Measurements from ENCODE around the gene RMND1. TPM values are rescaled to one million over a fixed set of nuclear protein-coding genes. Genes with fewer than 3 reads are reported as not detected.
A peak's percentile ranks its signal among the peaks of the same experiment; 100 is the strongest.

Gene RMND1
- total RNA-seq, 3 donors from 2014 or later, result 16.5 to 25.6 (median 21.0) TPM

DNA sequence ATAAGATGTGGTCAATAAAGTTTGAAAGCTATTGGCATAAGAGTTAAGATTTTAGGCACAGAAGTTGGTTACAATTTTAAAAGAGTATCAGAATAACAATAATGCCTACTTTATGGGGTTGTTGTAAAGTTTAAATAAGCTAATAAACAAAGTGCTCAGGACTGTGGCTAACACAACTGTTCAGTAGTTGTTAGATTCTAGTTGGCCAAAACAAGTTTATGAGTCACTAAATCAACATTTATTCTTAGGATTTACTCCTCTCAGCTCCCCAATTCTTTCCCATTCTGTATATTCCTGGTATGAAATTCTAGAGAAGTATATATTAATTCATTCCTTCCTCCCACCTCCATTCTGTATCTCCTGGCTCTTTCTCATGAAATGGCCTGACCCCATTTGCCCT lies 14.5 kb downstream of the RMND1 start:
- Histone ChIP-seq H3K4me3 (no peak overlapping the region), H3K36me3 (ENCODE audit: low read depth) (no peaks in the 10 kb centered on the region), H3K4me1 (ENCODE audit: low read depth) (peaks cover 12% of the 10 kb centered on the region), H3K9me3 (no peaks in the 10 kb centered on the region)
- intact Hi-C loops (cut with DNase I, micrococcal nuclease), result no loop called here
- no peak for DNase-seq
- TF ChIP-seq, protein P1, sequence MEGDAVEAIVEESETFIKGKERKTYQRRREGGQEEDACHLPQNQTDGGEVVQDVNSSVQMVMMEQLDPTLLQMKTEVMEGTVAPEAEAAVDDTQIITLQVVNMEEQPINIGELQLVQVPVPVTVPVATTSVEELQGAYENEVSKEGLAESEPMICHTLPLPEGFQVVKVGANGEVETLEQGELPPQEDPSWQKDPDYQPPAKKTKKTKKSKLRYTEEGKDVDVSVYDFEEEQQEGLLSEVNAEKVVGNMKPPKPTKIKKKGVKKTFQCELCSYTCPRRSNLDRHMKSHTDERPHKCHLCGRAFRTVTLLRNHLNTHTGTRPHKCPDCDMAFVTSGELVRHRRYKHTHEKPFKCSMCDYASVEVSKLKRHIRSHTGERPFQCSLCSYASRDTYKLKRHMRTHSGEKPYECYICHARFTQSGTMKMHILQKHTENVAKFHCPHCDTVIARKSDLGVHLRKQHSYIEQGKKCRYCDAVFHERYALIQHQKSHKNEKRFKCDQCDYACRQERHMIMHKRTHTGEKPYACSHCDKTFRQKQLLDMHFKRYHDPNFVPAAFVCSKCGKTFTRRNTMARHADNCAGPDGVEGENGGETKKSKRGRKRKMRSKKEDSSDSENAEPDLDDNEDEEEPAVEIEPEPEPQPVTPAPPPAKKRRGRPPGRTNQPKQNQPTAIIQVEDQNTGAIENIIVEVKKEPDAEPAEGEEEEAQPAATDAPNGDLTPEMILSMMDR (IDR thresholded peaks at IDR 0.05), result no peak
- no peak for ATAC-seq

DNA sequence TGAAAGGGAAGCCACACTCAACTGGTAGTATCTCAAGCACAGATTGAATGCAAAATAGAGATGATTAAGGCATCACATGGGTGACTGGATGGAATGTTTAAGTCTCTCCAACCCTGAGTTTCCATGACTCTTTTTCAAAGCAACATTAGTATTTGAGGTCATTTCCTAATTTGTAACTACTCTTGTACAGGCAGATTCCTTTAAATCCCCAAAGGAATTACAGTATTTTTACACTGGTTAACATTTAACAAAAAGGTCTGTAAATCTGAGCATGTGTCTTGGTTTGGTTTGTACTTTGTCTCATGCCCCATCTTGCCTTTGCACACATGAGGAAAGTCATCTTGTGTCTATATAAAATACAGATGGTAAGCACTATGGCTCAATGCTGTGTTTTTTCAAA lies 15.1 kb downstream of the RMND1 start:
- Histone ChIP-seq H3K4me3 (no peak overlapping the region), H3K9me3 (no peaks in the 10 kb centered on the region), H3K36me3 (ENCODE audit: low read depth) (no peaks in the 10 kb centered on the region), H3K4me1 (ENCODE audit: low read depth) (peaks cover 12% of the 10 kb centered on the region)
- ATAC-seq (peak; percentile 73), DNase-seq (no peak)
- intact Hi-C loops (cut with DNase I, micrococcal nuclease), result no loop called here
- TF ChIP-seq, protein P1 (IDR thresholded peaks at IDR 0.05), result no peak

DNA sequence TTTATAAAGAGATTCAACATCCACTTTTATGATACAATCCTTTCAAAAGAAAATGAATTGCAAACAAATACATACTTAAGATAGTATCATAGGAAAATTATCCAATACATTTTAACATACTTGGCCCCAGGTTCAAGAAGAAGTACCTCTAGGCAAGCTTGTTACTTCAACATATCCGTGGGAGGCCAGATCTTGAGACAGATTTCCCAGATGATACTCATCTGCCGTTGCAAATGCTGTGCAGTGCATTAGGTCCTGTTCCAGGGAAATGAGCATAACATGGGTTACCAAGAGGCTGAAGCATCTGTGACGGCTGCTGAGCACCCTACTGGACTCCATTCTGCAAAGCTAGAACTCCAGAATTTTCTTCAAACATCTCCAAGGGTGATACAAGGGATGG lies 15.6 kb downstream of the RMND1 start:
- peaks cover 12% of the 10 kb centered on the region for H3K4me1 ChIP-seq (ENCODE audit: low read depth)
- TF ChIP-seq, protein P1 (IDR thresholded peaks at IDR 0.05), result no peak
- no peaks in the 10 kb centered on the region for H3K36me3 ChIP-seq (ENCODE audit: low read depth)
- no peaks in the 10 kb centered on the region for H3K9me3 ChIP-seq
- DNase-seq (no peak), ATAC-seq (no peak)
- no peak overlapping the region for H3K4me3 ChIP-seq
- intact Hi-C loops (cut with DNase I, micrococcal nuclease), result no loop called here

DNA sequence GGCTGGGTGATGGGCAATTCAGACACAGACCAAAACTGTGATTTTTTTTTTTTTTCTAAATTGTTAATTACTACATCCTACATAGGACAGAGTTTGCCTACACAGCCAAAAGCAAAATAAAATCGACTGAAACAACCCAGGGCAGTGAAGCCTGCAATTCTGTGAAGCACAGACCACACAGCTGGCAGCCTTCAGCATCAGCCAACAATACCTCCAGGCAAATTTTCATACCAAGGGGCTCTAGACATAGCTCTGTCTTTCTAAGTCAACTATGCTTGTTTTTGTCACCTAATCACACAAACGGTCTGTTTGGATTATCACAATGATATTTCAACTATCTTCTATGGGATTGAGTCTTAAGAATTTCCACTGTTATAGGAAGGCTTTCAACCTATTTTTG lies 17.6 kb downstream of the RMND1 start:
- Histone ChIP-seq H3K4me1 (ENCODE audit: low read depth) (peaks cover 12% of the 10 kb centered on the region), H3K9me3 (no peaks in the 10 kb centered on the region), H3K36me3 (ENCODE audit: low read depth) (no peaks in the 10 kb centered on the region), H3K4me3 (no peak overlapping the region)
- DNase-seq (no peak), ATAC-seq (no peak)
- TF ChIP-seq, protein P1 (IDR thresholded peaks at IDR 0.05), result no peak
- intact Hi-C loops (cut with DNase I, micrococcal nuclease), result no loop called here

DNA sequence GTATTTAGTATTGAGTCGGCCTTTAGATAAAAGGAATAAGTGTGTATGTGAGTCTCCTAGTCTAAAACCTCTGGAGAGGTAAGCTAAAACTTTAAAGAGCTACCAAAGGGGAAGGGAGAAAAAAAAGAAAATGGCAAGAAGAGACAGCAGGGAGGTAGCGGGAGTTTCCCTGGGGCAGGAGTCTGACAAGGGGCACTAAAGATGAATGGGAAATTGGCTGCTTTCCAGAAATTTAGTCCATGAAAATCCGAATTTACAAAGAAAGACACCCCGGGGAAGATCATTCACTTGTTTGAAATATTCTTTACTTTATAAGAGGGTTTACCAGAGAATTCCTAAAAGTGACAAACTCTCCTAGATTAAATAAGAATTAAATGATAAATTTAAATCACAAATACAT lies 19.3 kb downstream of the RMND1 start:
- H3K36me3 ChIP-seq (ENCODE audit: low read depth), result no peaks in the 10 kb centered on the region

More for the DNA sequence above, 19.3 kb downstream of the RMND1 start:
- ATAC-seq (no peak), DNase-seq (no peak)
- Histone ChIP-seq H3K9me3 (no peaks in the 10 kb centered on the region), H3K4me1 (ENCODE audit: low read depth) (peaks cover 9% of the 10 kb centered on the region), H3K4me3 (no peak overlapping the region)
- intact Hi-C loops (cut with DNase I, micrococcal nuclease), result no loop called here
- TF ChIP-seq, protein P1 (IDR thresholded peaks at IDR 0.05), result no peak
